GM18951 (cell line): ENCODE results near the gene MARCHF11.

Experiments
- POLR2A ChIP-seq: IDR thresholded peaks from 4 replicates; pipeline ENCODE4 v1.6.1; 2011; ENCODE audit warnings: mild to moderate bottlenecking; ENCODE audit not compliant: insufficient read length, insufficient read depth; ENCODE audit errors: extremely low read depth
- in situ Hi-C: fragments of 300-500 bp; cut with MboI; formaldehyde crosslinking; loops from one replicate; pipeline ENCODE4 v1.12.0; 2022; ENCODE audit warnings: low sequenced_read_pairs, mixed read lengths, inconsistent platforms; ENCODE audit not compliant: unreplicated experiment

The MARCHF11 gene

GRCh38 chr5:16179511-16179935 lies at the start of gene MARCHF11:
Gene MARCHF11 (minus strand): TSS chr5:16179791. CDS start chr5:16179575, 216 bp downstream.
- TF ChIP-seq POLR2A = no peak

GRCh38 chr5:16225927-16226326 lies 46.3 kb upstream of the MARCHF11 start:
- TF ChIP-seq POLR2A = no peak
- in situ Hi-C loops = no loop called here

More at GRCh38 chr5:16179511-16179935, at the start of gene MARCHF11:
- in situ Hi-C loops = no loop called here

GRCh38 chr5:16192311-16192710 lies 12.7 kb upstream of the MARCHF11 start:
- TF ChIP-seq POLR2A = no peak
- in situ Hi-C loops = no loop called here

- in situ Hi-C loops = no loop called here
- TF ChIP-seq POLR2A = no peak
These were observed 1.1 kb upstream of the MARCHF11 start for GRCh38 chr5:16180789-16181082.

- TF ChIP-seq POLR2A = no peak
- in situ Hi-C loops = no loop called here
These were observed 571 bp upstream of the MARCHF11 start for GRCh38 chr5:16179936-16180788.

GRCh38 chr5:16178745-16179372 lies 732 bp downstream of the MARCHF11 start:
- in situ Hi-C loops = no loop called here
- TF ChIP-seq POLR2A = no peak

- TF ChIP-seq POLR2A = no peak
- in situ Hi-C loops = loop anchor here (25.0 kb wide), 1 partner anchor 293 kb away; the partner anchor contains the start of gene ZNF622
These were observed 10.0 kb downstream of the MARCHF11 start for GRCh38 chr5:16169550-16169949.

- in situ Hi-C loops = loop anchor here (25.0 kb wide), 1 partner anchor 302 kb away; the partner anchor contains the start of gene ZNF622
- no peak for TF ChIP-seq POLR2A
These were observed 18.9 kb downstream of the MARCHF11 start for GRCh38 chr5:16160706-16161105.

GRCh38 chr5:16159636-16160035 lies 20.0 kb downstream of the MARCHF11 start:
- TF ChIP-seq POLR2A = no peak
- in situ Hi-C loops = loop anchor here (25.0 kb wide), 1 partner anchor 303 kb away; the partner anchor contains the start of gene ZNF622

GRCh38 chr5:16156152-16156551 lies 23.4 kb downstream of the MARCHF11 start:
- in situ Hi-C loops = loop anchor here (25.0 kb wide), 1 partner anchor 306 kb away; the partner anchor contains the start of gene ZNF622

GRCh38 chr5:16152601-16153568 lies 26.7 kb downstream of the MARCHF11 start:
- in situ Hi-C loops = loop anchor here (25.0 kb wide), 1 partner anchor 309 kb away; the partner anchor contains the start of gene ZNF622
- no peak for TF ChIP-seq POLR2A

More at GRCh38 chr5:16156152-16156551, 23.4 kb downstream of the MARCHF11 start:
- TF ChIP-seq POLR2A = no peak

GRCh38 chr5:16149621-16150020 lies 30.0 kb downstream of the MARCHF11 start:
- in situ Hi-C loops = loop anchor here (25.0 kb wide), 1 partner anchor 313 kb away; the partner anchor contains the start of gene ZNF622

More at GRCh38 chr5:16149621-16150020, 30.0 kb downstream of the MARCHF11 start:
- TF ChIP-seq POLR2A = no peak
